NB4 (cell line): Measurements from ENCODE around the gene MAP3K5.

ENCODE experiments used
- POLR2A ChIP-seq: IDR thresholded peaks from 2 replicates; pipeline ENCODE4 v1.6.1; 2011; ENCODE audit warnings: mild to moderate bottlenecking; ENCODE audit not compliant: insufficient read length; ENCODE audit errors: extremely low read depth
- TF ChIP-seq, protein P1 (sequence below): IDR thresholded peaks from one replicate; pipeline ENCODE4 v1.5.1; 2012; ENCODE audit warnings: low read depth, low read length
- TF ChIP-seq, protein P2 (sequence below): IDR thresholded peaks from 2 replicates; pipeline ENCODE4 v1.6.1; 2011; ENCODE audit warnings: low read depth, low read length

DNA sequence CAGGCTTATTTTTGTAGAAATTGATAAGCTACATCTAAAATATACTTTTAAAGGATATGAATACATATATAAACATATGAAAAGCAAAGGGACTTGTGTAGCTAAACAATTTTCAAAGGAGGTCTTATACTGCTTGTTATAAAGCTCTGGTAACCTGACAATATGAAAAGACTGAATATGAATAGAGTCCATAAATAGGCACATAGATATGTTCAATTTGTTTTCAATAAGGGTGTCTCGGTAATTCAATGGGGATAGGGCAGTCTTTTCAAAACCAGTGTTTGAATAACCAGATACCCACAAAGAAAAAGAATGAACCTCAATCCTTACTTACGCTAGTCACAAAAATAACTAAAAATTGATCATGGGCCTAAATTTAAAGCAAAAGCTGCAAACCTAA is 9.3 kb upstream of the MAP3K5 start:
- no peak for TF ChIP-seq POLR2A
- TF ChIP-seq, protein P1, sequence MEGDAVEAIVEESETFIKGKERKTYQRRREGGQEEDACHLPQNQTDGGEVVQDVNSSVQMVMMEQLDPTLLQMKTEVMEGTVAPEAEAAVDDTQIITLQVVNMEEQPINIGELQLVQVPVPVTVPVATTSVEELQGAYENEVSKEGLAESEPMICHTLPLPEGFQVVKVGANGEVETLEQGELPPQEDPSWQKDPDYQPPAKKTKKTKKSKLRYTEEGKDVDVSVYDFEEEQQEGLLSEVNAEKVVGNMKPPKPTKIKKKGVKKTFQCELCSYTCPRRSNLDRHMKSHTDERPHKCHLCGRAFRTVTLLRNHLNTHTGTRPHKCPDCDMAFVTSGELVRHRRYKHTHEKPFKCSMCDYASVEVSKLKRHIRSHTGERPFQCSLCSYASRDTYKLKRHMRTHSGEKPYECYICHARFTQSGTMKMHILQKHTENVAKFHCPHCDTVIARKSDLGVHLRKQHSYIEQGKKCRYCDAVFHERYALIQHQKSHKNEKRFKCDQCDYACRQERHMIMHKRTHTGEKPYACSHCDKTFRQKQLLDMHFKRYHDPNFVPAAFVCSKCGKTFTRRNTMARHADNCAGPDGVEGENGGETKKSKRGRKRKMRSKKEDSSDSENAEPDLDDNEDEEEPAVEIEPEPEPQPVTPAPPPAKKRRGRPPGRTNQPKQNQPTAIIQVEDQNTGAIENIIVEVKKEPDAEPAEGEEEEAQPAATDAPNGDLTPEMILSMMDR, result no peak
- TF ChIP-seq, protein P2, sequence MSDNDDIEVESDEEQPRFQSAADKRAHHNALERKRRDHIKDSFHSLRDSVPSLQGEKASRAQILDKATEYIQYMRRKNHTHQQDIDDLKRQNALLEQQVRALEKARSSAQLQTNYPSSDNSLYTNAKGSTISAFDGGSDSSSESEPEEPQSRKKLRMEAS, result no peak
